AG10803 (cell line): ENCODE results near the gene DENND4C.

Experiments
- DNase-seq: peaks from one replicate; pipeline ENCODE4 v3.0.0; 2010; ENCODE audit warnings: low read depth
- H3K4me3 ChIP-seq: 2 replicates; pipeline ENCODE4 v1.5.1; 2011; ENCODE audit warnings: mild to moderate bottlenecking, low read length, control low read depth
- CTCF ChIP-seq: conservative IDR thresholded peaks from 2 replicates; pipeline ENCODE4 v1.5.1; 2011; ENCODE audit warnings: mild to moderate bottlenecking, low read length, control low read depth, inconsistent platforms

Gene DENND4C

GRCh38 chr9:19290103-19290502, 59.6 kb downstream of the DENND4C start:
- no peak overlapping the region for H3K4me3 ChIP-seq
- TF ChIP-seq CTCF: no peak
- no peak for DNase-seq

- TF ChIP-seq CTCF: no peak
- no peak for DNase-seq
- H3K4me3 ChIP-seq: no peak overlapping the region
Observed at GRCh38 chr9:19294219-19294618, 63.7 kb downstream of the DENND4C start.

GRCh38 chr9:19298436-19299000, 68.0 kb downstream of the DENND4C start:
- no peak overlapping the region for H3K4me3 ChIP-seq
- DNase-seq: no peak
- TF ChIP-seq CTCF: no peak

- no peak for TF ChIP-seq CTCF
- H3K4me3 ChIP-seq: no peak overlapping the region
- DNase-seq: no peak
Observed at GRCh38 chr9:19303216-19303615, 72.7 kb downstream of the DENND4C start.

GRCh38 chr9:19306568-19306967, 76.1 kb downstream of the DENND4C start:
- no peak overlapping the region for H3K4me3 ChIP-seq
- no peak for TF ChIP-seq CTCF
- no peak for DNase-seq

- no peak for DNase-seq
- no peak overlapping the region for H3K4me3 ChIP-seq
- no peak for TF ChIP-seq CTCF
Observed at GRCh38 chr9:19310246-19310645, 79.8 kb downstream of the DENND4C start.

- DNase-seq: no peak
- no peak overlapping the region for H3K4me3 ChIP-seq
- no peak for TF ChIP-seq CTCF
Observed at GRCh38 chr9:19313573-19313972, 83.1 kb downstream of the DENND4C start.
